SK-N-SH treated with all-trans-retinoic acid at 6 μM for 48 hours (cell line): Measurements from ENCODE around the gene SPEN.

Source experiments
- ARNTL ChIP-seq: fragments of 450-650 bp; formaldehyde crosslinking; IDR thresholded peaks from 2 replicates; pipeline ENCODE4 v1.5.0; 2020; ENCODE audit warnings: low read depth, mild to moderate bottlenecking, moderate library complexity, borderline replicate concordance
- CSDC2 ChIP-seq: fragments of 250-450 bp; sonication (Bioruptor Pico); IDR thresholded peaks from 2 replicates; pipeline ENCODE4 v1.5.0; 2020; ENCODE audit warnings: mild to moderate bottlenecking, moderate library complexity
- ESRRG ChIP-seq: fragments of 250-450 bp; sonication (Bioruptor Pico); IDR thresholded peaks from 2 replicates; pipeline ENCODE4 v1.6.1; 2021; ENCODE audit warnings: mild to moderate bottlenecking
- ISL1 ChIP-seq: fragments of 250-450 bp; sonication (Bioruptor Pico); IDR thresholded peaks from 2 replicates; pipeline ENCODE4 v2.1.2; 2022; ENCODE audit warnings: mild to moderate bottlenecking, moderate library complexity
- POU6F1 ChIP-seq: fragments of 250-450 bp; sonication (Bioruptor Pico); IDR thresholded peaks from 2 replicates; pipeline ENCODE4 v1.8.0; 2021; ENCODE audit warnings: low read depth, mild to moderate bottlenecking, moderate library complexity, borderline replicate concordance
- RARB ChIP-seq: fragments of 250-450 bp; sonication (Bioruptor Pico); IDR thresholded peaks from 2 replicates; pipeline ENCODE4 v1.8.0; 2021; ENCODE audit warnings: mild to moderate bottlenecking, moderate library complexity
- SNAI2 ChIP-seq: fragments of 250-450 bp; sonication (Bioruptor Pico); IDR thresholded peaks from 2 replicates; pipeline ENCODE4 v1.5.0; 2020; ENCODE audit warnings: mild to moderate bottlenecking, moderate library complexity
- TSHZ2 ChIP-seq: fragments of 250-450 bp; sonication (Bioruptor Pico); IDR thresholded peaks from 2 replicates; pipeline ENCODE4 v1.5.0; 2020; ENCODE audit warnings: mild to moderate bottlenecking, moderate library complexity
- ZNF565 ChIP-seq: fragments of 450-650 bp; formaldehyde crosslinking; conservative IDR thresholded peaks from 2 replicates; pipeline ENCODE4 v1.5.0; 2020; ENCODE audit warnings: low read depth, mild to moderate bottlenecking, moderate library complexity
- ZNF70 ChIP-seq: fragments of 450-650 bp; formaldehyde crosslinking; IDR thresholded peaks from 2 replicates; pipeline ENCODE4 v1.5.0; 2020; ENCODE audit warnings: mild to moderate bottlenecking, moderate library complexity

- TF ChIP-seq ARNTL (CRISPR knock-in tag) (no peak), CSDC2 (CRISPR knock-in tag) (no peak), RARB (CRISPR knock-in tag) (no peak), SNAI2 (CRISPR knock-in tag) (no peak), ESRRG (CRISPR knock-in tag) (no peak), ZNF565 (CRISPR knock-in tag) (no peak), TSHZ2 (CRISPR knock-in tag) (no peak), POU6F1 (no peak), ZNF70 (no peak), ISL1 (CRISPR knock-in tag) (no peak)
Observed at GRCh38 chr1:15969321-15969880, 121.9 kb downstream of the SPEN start.
